ENCODE data around the gene MREG.

The MREG gene

DNA sequence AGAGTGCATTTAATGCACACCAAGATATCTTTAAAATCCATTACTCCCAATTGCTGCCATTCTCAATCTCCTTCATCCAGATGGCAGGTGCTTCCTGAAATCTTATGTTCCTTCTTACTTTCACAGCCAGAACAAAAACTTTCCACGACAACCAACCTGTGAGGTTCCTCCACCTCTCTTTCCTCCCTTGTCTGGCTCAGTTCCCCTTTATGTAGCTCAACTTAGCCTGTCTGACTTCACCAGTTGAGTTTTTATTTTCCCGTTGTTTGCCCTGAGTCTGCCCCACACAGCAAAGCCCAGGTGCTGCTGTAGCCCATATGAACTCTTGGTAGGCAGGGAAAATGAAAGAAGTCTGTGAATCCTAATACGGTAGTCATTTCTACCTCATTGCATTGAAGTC is 112.5 kb downstream of the MREG start:
- TF ChIP-seq, protein P1, sequence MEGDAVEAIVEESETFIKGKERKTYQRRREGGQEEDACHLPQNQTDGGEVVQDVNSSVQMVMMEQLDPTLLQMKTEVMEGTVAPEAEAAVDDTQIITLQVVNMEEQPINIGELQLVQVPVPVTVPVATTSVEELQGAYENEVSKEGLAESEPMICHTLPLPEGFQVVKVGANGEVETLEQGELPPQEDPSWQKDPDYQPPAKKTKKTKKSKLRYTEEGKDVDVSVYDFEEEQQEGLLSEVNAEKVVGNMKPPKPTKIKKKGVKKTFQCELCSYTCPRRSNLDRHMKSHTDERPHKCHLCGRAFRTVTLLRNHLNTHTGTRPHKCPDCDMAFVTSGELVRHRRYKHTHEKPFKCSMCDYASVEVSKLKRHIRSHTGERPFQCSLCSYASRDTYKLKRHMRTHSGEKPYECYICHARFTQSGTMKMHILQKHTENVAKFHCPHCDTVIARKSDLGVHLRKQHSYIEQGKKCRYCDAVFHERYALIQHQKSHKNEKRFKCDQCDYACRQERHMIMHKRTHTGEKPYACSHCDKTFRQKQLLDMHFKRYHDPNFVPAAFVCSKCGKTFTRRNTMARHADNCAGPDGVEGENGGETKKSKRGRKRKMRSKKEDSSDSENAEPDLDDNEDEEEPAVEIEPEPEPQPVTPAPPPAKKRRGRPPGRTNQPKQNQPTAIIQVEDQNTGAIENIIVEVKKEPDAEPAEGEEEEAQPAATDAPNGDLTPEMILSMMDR (conservative IDR thresholded peaks at IDR 0.05; ENCODE audit: low read depth): no peak
- no peak for DNase-seq (ENCODE audit: low spot score)
- ChIA-PET POLR2A (ENCODE audit: low non-redundant PET) (no interaction called here), CTCF (no interaction called here)
- no peak overlapping the region for H3K27ac ChIP-seq

DNA sequence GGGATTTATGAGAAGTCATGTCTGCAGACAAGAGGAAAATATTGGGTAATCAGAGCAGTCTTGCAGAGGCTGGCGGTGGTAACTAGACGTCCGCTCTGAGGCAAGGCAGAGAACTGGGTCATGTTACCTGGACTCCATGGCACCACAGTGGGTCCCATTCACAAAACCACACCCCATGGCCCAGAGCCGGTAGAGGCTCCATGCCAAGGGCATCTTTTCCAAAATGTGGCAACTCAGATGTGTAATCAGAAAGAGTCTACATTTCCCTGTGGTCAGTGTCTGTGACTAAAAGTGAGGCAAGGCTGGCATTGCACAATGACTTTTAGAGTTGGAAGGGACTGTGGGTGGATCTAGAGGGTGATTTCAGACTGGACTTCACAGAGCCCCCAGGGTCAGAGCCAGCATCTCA is 113.1 kb downstream of the MREG start:
- H3K27ac ChIP-seq: peak overlapping the region; percentile 64
- ChIA-PET CTCF (no interaction called here), POLR2A (ENCODE audit: low non-redundant PET) (no interaction called here)
- DNase-seq (ENCODE audit: low spot score): peak; percentile 45
- TF ChIP-seq, protein P1 (conservative IDR thresholded peaks at IDR 0.05; ENCODE audit: low read depth): no peak

DNA sequence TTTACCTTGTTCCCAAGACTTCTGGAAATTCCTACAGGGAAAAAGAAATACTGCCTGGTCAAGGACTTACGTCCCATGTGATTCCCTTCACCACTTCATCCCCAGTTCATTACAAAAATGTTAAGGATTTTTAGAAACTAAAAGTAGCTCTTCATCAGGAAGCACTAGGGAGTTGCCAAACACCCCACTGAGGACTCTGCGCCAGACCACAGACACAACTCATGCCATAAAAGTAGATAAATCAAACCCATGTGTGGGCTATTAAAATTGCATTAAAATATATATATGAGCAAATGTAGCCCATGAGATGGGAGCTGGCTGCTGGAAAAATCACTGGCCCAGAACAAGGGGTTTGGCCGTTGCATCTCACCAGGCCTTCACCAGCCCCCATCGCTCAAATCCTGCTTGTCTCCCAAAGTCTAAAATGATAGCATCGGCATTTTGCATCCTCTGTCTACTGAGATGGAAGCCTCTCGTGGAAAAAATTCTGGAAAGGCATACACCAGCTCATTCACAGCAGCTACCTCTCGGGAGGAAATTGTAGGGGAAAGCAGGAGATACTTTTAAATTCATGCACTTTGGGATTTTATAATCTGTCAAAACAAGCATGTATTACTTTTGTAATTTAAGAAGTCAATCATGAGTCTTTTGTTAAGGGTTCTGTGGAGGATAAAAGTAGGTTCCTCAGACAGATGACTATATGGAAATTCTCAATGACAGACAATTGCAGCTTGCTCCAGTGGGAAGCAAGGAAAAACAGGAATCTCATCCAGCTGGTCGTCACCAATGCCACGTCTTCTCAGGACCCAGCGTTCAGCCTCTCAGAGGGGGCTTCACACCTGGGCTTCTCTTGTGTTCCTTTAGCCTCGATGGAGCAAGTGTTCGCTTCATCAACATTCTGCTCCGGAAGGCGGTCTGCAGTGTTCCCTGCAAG is 113.9 kb downstream of the MREG start:
- POLR2A ChIA-PET (ENCODE audit: low non-redundant PET): no interaction called here
- peak overlapping the region; percentile 64 for H3K27ac ChIP-seq
- TF ChIP-seq, protein P1 (conservative IDR thresholded peaks at IDR 0.05; ENCODE audit: low read depth): no peak
- no peak for DNase-seq (ENCODE audit: low spot score)
- CTCF ChIA-PET: no interaction called here

DNA sequence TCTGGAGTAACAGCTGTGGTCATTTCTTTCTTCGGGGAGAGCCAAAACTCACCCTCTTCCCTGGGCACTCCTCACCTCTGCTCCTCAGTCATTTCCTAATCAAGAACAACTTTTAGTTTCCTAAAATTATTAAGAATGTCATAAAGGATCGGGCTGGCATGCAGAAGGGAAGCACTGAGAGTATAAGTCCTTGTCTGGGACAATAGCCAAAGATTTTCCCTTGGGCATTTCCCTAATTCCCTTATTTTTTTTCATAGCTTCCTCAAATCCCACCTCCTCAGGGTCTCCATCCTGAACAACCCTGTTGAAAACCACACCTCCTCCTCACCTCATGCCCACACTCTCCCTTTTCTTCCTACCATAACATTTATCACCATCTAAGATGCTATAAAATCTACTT is 115.0 kb downstream of the MREG start:
- ChIA-PET CTCF (interaction anchor here (0.8 kb wide), 1 partner anchor 40 kb away, joined by 3 read pairs; no protein-coding TSS in a partner anchor), POLR2A (ENCODE audit: low non-redundant PET) (no interaction called here)
- TF ChIP-seq, protein P1 (conservative IDR thresholded peaks at IDR 0.05; ENCODE audit: low read depth): no peak
- DNase-seq (ENCODE audit: low spot score): no peak
- H3K27ac ChIP-seq: no peak overlapping the region

DNA sequence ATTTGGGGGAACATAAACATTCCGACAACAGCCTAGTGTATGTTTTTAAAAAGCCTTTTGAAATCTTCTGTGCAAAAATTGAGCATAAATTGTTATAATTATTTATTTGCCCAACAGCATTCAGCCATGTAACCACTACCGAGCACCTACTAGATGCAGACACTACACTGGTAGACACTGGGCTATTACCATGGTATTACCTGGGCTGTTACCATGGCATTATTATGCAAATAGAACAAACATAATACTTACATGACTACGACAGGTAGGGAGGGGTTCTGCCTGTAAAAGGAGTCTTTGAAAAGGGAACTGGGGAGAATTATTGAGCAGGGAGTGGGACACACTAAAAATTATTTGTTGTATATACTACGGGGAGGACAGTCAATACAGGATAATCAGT is 116.4 kb downstream of the MREG start:
- H3K27ac ChIP-seq: no peak overlapping the region
- ChIA-PET POLR2A (ENCODE audit: low non-redundant PET) (no interaction called here), CTCF (interaction anchor here (0.5 kb wide), 1 partner anchor 578 kb away, joined by 4 read pairs; no protein-coding TSS in a partner anchor)
- TF ChIP-seq, protein P1 (conservative IDR thresholded peaks at IDR 0.05; ENCODE audit: low read depth): no peak
- no peak for DNase-seq (ENCODE audit: low spot score)

DNA sequence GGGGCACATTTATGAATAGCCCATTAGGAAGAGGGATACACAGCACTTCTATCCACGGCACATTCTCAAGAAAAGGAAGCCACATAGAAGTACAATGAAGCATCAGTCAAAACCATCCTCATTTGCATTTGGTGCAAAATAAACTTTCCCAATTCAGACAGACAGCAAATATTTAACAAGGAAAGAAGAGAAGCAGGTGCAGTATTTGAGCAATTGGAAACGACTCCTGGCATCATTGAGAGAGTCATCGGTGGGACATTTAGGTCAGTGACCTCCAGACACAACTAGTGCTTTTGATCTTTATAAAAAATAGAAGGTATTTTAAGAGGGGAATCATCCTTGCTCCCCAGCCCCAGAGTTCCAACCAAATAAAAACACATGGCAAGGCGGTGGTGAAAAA is 118.0 kb downstream of the MREG start:
- CTCF ChIA-PET: interaction anchor here (0.6 kb wide), 1 partner anchor 19 kb away, joined by 3 read pairs; no protein-coding TSS in a partner anchor
- TF ChIP-seq, protein P1 (conservative IDR thresholded peaks at IDR 0.05; ENCODE audit: low read depth): no peak
- no peak overlapping the region for H3K27ac ChIP-seq
- POLR2A ChIA-PET (ENCODE audit: low non-redundant PET): no interaction called here
- no peak for DNase-seq (ENCODE audit: low spot score)
